HG03565 (cell line): ENCODE results near the gene CACNA1I.

Experiments
- ATAC-seq: cut with Tn5 transposase; IDR thresholded peaks from one replicate; pipeline ENCODE4 v1.9.1; 2021; ENCODE audit warnings: mild to moderate bottlenecking, moderate library complexity; ENCODE audit not compliant: unreplicated experiment

CACNA1I gene

GRCh38 chr22:39664485-39665200 is 94.1 kb downstream of the CACNA1I start:
- ATAC-seq: no peak

- ATAC-seq: no peak
Observed at GRCh38 chr22:39665229-39665628, 94.7 kb downstream of the CACNA1I start.

- no peak for ATAC-seq
Observed at GRCh38 chr22:39665661-39666431, 95.3 kb downstream of the CACNA1I start.

- no peak for ATAC-seq
Observed at GRCh38 chr22:39666495-39666894, 95.9 kb downstream of the CACNA1I start.

- ATAC-seq: no peak
Observed at GRCh38 chr22:39666926-39667325, 96.4 kb downstream of the CACNA1I start.

GRCh38 chr22:39669432-39669831 is 98.9 kb downstream of the CACNA1I start:
- no peak for ATAC-seq

- no peak for ATAC-seq
Observed at GRCh38 chr22:39671936-39672335, 101.4 kb downstream of the CACNA1I start.

- no peak for ATAC-seq
Observed at GRCh38 chr22:39674536-39674935, 104.0 kb downstream of the CACNA1I start.

GRCh38 chr22:39675947-39676346 is 105.4 kb downstream of the CACNA1I start:
- ATAC-seq: no peak

GRCh38 chr22:39677967-39678366 is 107.4 kb downstream of the CACNA1I start:
- ATAC-seq: no peak

GRCh38 chr22:39678862-39679490 is 108.4 kb downstream of the CACNA1I start:
- ATAC-seq: no peak

GRCh38 chr22:39679652-39680051 is 109.1 kb downstream of the CACNA1I start:
- ATAC-seq: no peak

GRCh38 chr22:39680486-39680885 is 109.9 kb downstream of the CACNA1I start:
- no peak for ATAC-seq

GRCh38 chr22:39681038-39681861 is 110.7 kb downstream of the CACNA1I start:
- ATAC-seq: no peak

GRCh38 chr22:39682994-39683393 is 112.4 kb downstream of the CACNA1I start:
- no peak for ATAC-seq

- ATAC-seq: no peak
Observed at GRCh38 chr22:39683639-39684038, 113.1 kb downstream of the CACNA1I start.

- ATAC-seq: no peak
Observed at GRCh38 chr22:39684702-39685281, 114.2 kb downstream of the CACNA1I start.

GRCh38 chr22:39685336-39686177 is 115.0 kb downstream of the CACNA1I start:
- ATAC-seq: no peak

GRCh38 chr22:39686178-39686620 is 115.6 kb downstream of the CACNA1I start:
- no peak for ATAC-seq
